OCI-LY1 (cell line): ENCODE results near the gene CDC42BPA.

ENCODE experiments used
- H2AFZ ChIP-seq: fragments of 200-600 bp; sonication (generic), shearing (Covaris generic); 2 replicates; pipeline ENCODE4 v1.6.0; 2014; ENCODE audit warnings: antibody characterized with exemption, mild to moderate bottlenecking, low read length
- H3F3A ChIP-seq: fragments of 200-600 bp; sonication (generic), shearing (Covaris generic); 2 replicates; pipeline ENCODE4 v1.6.0; 2014; ENCODE audit warnings: mild to moderate bottlenecking, antibody characterized with exemption, low read length, moderate library complexity; ENCODE audit not compliant: insufficient read depth
- H3K27ac ChIP-seq: fragments of 200-600 bp; sonication (generic); 2 replicates; pipeline ENCODE4 v1.5.1; 2014; ENCODE audit warnings: low read length, mixed run types, mild to moderate bottlenecking, low read depth; ENCODE audit not compliant: poor library complexity, severe bottlenecking
- H3K27me3 ChIP-seq: fragments of 200-600 bp; sonication (generic); 2 replicates; pipeline ENCODE4 v1.6.0; 2014; ENCODE audit warnings: antibody characterized with exemption, mild to moderate bottlenecking, low read length, moderate library complexity; ENCODE audit not compliant: insufficient read depth
- H3K36me3 ChIP-seq: fragments of 200-600 bp; sonication (generic); 2 replicates; pipeline ENCODE4 v1.6.1; 2014; ENCODE audit warnings: mild to moderate bottlenecking, antibody characterized with exemption, low read length, moderate library complexity, mixed read lengths; ENCODE audit not compliant: insufficient read depth
- H3K4me1 ChIP-seq: fragments of 200-600 bp; sonication (generic); 2 replicates; pipeline ENCODE4 v1.5.1; 2014; ENCODE audit warnings: mild to moderate bottlenecking, low read length, moderate library complexity; ENCODE audit not compliant: insufficient read depth, severe bottlenecking
- H3K4me2 ChIP-seq: fragments of 200-600 bp; sonication (generic), shearing (Covaris generic); 2 replicates; pipeline ENCODE4 v1.6.1; 2014; ENCODE audit warnings: low read length
- H3K4me3 ChIP-seq: fragments of 200-600 bp; sonication (generic); 2 replicates; pipeline ENCODE4 v1.5.1; 2014; ENCODE audit warnings: low read length, low read depth, mild to moderate bottlenecking, mixed read lengths; ENCODE audit not compliant: poor library complexity, severe bottlenecking
- H3K79me2 ChIP-seq: fragments of 200-600 bp; shearing (Covaris generic); 2 replicates; pipeline ENCODE4 v1.6.1; 2016; ENCODE audit warnings: mixed run types, low read length, mixed read lengths; ENCODE audit not compliant: insufficient read depth
- H3K9ac ChIP-seq: fragments of 200-600 bp; sonication (generic), shearing (Covaris generic); 2 replicates; pipeline ENCODE4 v1.6.1; 2014; ENCODE audit warnings: mild to moderate bottlenecking, low read length, mixed read lengths
- H3K9me2 ChIP-seq: fragments of 200-600 bp; sonication (generic), shearing (Covaris generic); 2 replicates; pipeline ENCODE4 v1.6.1; 2014; ENCODE audit warnings: low read depth, mild to moderate bottlenecking, low read length, mixed read lengths
- H3K9me3 ChIP-seq: fragments of 200-600 bp; shearing (Covaris generic); 2 replicates; pipeline ENCODE4 v1.6.1; 2014; ENCODE audit warnings: low read length, mixed read lengths
- H4K20me1 ChIP-seq: fragments of 200-600 bp; sonication (generic), shearing (Covaris generic); 2 replicates; pipeline ENCODE4 v1.6.0; 2016; ENCODE audit warnings: mild to moderate bottlenecking, low read length; ENCODE audit not compliant: insufficient read depth
- EZH2 ChIP-seq: fragments of 200-600 bp; sonication (generic), shearing (Covaris generic); IDR thresholded peaks from 2 replicates; pipeline ENCODE4 v1.8.0; 2017; ENCODE audit warnings: borderline replicate concordance, mixed run types, mild to moderate bottlenecking, antibody characterized with exemption, low read length, moderate library complexity, mixed read lengths
- TF ChIP-seq, protein P1 (sequence below): fragments of 200-600 bp; sonication (generic), shearing (Covaris generic); IDR thresholded peaks from 2 replicates; pipeline ENCODE4 v1.5.1; 2017; ENCODE audit warnings: mild to moderate bottlenecking, antibody characterized with exemption, low read length, moderate library complexity, mixed read lengths

CDC42BPA gene

DNA sequence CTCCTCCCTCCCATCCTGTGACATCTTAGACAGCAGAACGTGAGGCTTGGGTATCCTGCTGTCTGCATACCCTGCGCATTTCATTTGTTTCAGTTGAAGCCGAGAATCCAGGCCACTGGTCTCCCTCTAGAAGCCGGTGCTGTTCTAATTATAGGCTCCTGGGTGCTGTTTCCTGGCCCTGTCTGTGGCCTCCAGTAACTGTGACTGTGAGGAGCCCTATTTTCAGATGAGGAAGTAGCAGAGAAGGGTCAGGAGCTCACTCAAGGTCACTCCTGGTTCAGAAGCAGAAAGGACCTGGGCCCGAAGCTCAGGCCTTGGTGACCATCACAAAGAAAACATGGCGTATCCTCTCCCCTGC is 354.2 kb downstream of the CDC42BPA start:
- no peak for TF ChIP-seq EZH2
- TF ChIP-seq, protein P1, sequence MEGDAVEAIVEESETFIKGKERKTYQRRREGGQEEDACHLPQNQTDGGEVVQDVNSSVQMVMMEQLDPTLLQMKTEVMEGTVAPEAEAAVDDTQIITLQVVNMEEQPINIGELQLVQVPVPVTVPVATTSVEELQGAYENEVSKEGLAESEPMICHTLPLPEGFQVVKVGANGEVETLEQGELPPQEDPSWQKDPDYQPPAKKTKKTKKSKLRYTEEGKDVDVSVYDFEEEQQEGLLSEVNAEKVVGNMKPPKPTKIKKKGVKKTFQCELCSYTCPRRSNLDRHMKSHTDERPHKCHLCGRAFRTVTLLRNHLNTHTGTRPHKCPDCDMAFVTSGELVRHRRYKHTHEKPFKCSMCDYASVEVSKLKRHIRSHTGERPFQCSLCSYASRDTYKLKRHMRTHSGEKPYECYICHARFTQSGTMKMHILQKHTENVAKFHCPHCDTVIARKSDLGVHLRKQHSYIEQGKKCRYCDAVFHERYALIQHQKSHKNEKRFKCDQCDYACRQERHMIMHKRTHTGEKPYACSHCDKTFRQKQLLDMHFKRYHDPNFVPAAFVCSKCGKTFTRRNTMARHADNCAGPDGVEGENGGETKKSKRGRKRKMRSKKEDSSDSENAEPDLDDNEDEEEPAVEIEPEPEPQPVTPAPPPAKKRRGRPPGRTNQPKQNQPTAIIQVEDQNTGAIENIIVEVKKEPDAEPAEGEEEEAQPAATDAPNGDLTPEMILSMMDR, result no peak
- no peaks in the 10 kb centered on the region for H3K79me2 ChIP-seq
- no peak overlapping the region for H3K9ac ChIP-seq
- H2AFZ ChIP-seq, result no peak overlapping the region
- peaks cover 3% of the 10 kb centered on the region for H3K4me1 ChIP-seq
- H3K4me2 ChIP-seq, result no peak overlapping the region
- no peaks in the 10 kb centered on the region for H3K27me3 ChIP-seq
- H3K9me2 ChIP-seq, result no peaks in the 10 kb centered on the region
- no peaks in the 10 kb centered on the region for H3K36me3 ChIP-seq
- no peaks in the 10 kb centered on the region for H3K9me3 ChIP-seq
- no peaks in the 10 kb centered on the region for H3F3A ChIP-seq
- H3K27ac ChIP-seq, result no peak overlapping the region
- no peak overlapping the region for H3K4me3 ChIP-seq
- H4K20me1 ChIP-seq, result no peaks in the 10 kb centered on the region

DNA sequence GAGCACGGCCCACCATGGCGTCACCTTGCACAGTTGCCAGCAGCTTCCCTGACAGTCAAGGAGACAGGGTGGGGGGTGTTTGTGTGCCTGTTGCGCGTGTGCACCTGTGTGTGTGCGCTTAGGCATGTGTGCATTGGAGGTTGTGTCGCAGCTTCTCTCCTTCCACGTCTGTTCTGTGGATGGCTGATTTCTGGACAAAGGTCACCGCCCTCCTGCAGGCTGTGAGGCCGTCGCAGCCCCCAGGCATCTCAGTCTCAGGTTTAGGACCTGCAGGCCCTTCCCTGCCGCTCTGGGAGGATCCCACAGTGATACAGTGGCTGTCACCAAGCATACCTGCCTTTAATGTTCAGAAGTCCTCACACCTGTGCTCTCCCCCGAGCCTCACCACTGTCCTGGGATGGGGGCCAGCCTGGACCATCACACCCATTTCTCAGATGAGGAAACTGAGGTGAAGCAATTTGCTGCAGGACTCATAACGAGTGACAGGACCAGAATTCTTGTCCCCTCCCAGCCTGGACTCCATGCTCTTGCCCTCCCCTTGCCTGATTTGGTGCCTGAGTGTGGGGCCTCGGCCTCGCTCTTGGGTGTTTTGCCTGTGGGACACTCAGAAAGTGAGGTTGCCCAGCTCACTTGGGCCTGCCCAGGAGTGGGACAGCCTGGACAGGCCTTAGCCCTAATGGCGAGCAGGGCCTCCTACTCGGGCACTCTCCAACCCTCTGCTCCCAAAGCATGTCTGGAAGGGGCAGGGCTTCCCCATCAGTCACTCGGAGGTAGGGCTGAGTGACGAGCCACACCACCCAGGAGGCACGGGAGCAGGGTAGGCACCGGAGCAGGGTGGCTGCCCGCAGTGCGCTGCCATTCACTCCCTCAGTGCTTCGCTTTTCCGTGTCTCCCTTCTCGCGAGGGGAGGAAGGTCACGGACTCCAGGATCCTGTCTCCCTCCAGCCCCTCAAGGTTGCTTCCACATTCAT is 355.6 kb downstream of the CDC42BPA start:
- Histone ChIP-seq H3F3A (no peaks in the 10 kb centered on the region), H3K9ac (no peak overlapping the region)

DNA sequence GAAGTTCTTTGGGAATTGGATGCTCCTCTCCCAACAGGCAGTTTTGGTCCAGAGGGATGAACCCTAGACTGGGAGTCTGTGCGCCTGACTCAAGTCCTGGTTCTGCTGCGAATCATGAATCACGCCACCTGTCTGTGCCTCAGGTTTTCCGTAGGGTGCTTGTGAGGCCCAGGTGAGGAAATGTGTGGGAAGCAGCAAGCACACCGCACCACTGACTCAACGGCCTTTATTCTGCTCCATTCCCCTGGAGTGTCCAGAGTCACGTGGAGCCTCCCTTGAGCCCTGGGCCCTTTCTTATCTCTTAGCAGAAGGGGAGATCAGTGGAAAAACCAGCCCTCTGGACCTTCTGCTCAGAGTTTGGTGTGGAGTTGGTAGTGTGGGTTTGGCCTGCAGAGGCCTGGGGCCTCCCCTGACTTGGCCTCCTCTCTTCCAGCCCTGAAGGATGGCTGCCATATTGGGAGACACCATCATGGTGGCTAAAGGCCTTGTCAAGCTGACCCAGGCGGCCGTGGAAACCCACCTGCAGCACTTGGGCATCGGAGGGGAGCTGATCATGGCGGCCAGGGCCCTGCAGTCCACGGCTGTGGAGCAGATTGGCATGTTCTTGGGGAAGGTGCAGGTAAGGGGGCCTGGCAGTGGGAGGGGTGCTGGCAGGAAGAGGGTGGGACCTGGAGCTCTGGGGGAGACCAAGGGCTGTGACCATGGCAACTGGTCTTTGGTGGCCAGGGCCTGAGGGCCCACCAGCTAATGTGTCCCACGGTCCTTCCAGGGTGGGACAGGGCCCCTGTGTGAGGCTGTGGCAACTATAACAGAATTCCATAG is 357.1 kb downstream of the CDC42BPA start:
- no peaks in the 10 kb centered on the region for H3F3A ChIP-seq
- H2AFZ ChIP-seq, result no peak overlapping the region
- no peak overlapping the region for H3K27ac ChIP-seq
- H3K9ac ChIP-seq, result no peak overlapping the region
- no peaks in the 10 kb centered on the region for H3K79me2 ChIP-seq
- peaks cover 3% of the 10 kb centered on the region for H3K4me1 ChIP-seq
- H3K4me3 ChIP-seq, result no peak overlapping the region
- no peaks in the 10 kb centered on the region for H3K27me3 ChIP-seq
- no peaks in the 10 kb centered on the region for H3K9me3 ChIP-seq
- no peak overlapping the region for H3K4me2 ChIP-seq
- no peaks in the 10 kb centered on the region for H4K20me1 ChIP-seq
- no peaks in the 10 kb centered on the region for H3K36me3 ChIP-seq
- TF ChIP-seq, protein P1, result no peak
- TF ChIP-seq EZH2, result no peak
- no peaks in the 10 kb centered on the region for H3K9me2 ChIP-seq

More for the DNA sequence above, 355.6 kb downstream of the CDC42BPA start:
- H4K20me1 ChIP-seq, result no peaks in the 10 kb centered on the region
- no peaks in the 10 kb centered on the region for H3K79me2 ChIP-seq
- H3K9me2 ChIP-seq, result no peaks in the 10 kb centered on the region
- H3K9me3 ChIP-seq, result no peaks in the 10 kb centered on the region
- H3K36me3 ChIP-seq, result no peaks in the 10 kb centered on the region
- H3K27ac ChIP-seq, result no peak overlapping the region
- no peak overlapping the region for H2AFZ ChIP-seq
- H3K27me3 ChIP-seq, result no peaks in the 10 kb centered on the region
- H3K4me3 ChIP-seq, result no peak overlapping the region
- TF ChIP-seq EZH2, result no peak
- TF ChIP-seq, protein P1, result no peak
- no peak overlapping the region for H3K4me2 ChIP-seq
- H3K4me1 ChIP-seq, result peaks cover 3% of the 10 kb centered on the region
